Esophagus mucosa (tissue), 1 donor: Measurements from ENCODE around the gene DPP10. TPM values are rescaled to one million over a fixed set of nuclear protein-coding genes. Genes with fewer than 3 reads are reported as not detected.
"Not testable (repeated sequence)": the region's sequence is repeated elsewhere in the genome, so short reads cannot be mapped to it uniquely, and the experiment has no call there.

Experiments used
- ATAC-seq: fragments of 200-7000 bp; cut with Tn5 transposase; one replicate; pipeline ENCODE4 v1.9.1; 2020
- total RNA-seq: library from RNA; stranded (reverse); gene quantifications from one replicate; pipeline ENCODE4 v1.2.4, GENCODE V29; 2023
- donor health status: DM: yes; HTN: yes; CAD: no.

DPP10 gene
- total RNA-seq, 1 donor from 2014 or later = not detected

GRCh38 chr2:114727012-114727411 is 284.6 kb downstream of the DPP10 start:
- no peak for ATAC-seq

- ATAC-seq = no peak
Measured at GRCh38 chr2:114728372-114728771, 285.9 kb downstream of the DPP10 start.

DNA sequence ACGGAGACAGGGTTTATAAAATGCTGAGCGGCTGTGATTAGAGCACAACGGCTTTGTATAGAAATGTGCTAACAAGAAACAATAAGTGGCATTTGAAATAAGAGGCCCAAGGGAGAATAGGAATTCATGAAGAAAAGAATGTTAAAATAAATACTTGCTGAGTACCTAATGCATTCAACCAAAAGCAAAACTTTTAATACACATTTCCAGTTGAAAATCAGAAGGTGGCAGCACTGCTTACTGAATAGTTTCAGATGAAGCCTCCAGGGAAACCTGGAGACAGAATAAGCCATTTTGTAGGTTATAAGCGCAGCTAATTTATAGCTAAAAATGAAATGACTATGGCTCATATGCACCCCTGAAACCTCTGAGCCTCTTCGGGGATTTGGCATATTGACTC is 286.6 kb downstream of the DPP10 start:
- no peak for ATAC-seq

GRCh38 chr2:114735126-114735525 is 292.7 kb downstream of the DPP10 start:
- no peak for ATAC-seq

DNA sequence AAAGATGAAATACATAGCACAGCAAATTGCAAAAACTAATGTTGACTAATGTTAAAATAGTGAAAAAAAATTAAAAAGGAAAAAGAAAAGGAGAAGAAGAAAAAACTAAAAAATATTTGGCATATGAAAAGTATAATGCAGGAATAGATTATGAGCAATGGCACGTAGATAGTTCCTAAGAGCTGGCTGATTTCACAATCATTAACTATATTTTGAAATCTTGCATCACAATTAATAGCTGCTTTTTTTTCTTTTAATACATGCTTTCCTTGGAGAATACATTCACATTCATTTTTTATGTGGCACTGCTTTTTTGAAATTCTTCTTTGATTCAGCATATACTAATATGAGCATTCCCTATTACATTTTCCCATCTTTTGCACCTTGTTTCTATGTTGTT is 299.8 kb downstream of the DPP10 start:
- no peak for ATAC-seq

DNA sequence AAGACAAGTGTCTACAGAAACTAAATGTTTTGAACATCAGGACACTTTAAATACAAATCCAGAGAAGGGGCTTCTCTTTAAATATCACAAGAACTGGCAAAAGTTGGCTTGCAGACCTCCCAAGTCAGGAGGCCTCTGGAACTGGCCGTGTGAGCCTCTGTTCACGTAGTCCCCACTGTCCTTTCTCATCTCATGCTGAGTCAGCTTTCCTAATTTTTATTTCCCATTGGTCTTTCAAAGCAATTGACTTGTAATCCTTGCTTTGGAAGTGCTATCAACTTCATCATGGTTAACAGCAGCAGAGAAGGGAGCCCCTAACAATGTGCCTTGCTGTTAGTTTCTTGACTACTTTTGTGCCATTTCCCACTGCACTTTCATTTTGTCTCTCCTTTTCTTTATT is 303.3 kb downstream of the DPP10 start:
- no peak for ATAC-seq

GRCh38 chr2:114748175-114748574 is 305.7 kb downstream of the DPP10 start:
- not testable (repeated sequence) for ATAC-seq

DNA sequence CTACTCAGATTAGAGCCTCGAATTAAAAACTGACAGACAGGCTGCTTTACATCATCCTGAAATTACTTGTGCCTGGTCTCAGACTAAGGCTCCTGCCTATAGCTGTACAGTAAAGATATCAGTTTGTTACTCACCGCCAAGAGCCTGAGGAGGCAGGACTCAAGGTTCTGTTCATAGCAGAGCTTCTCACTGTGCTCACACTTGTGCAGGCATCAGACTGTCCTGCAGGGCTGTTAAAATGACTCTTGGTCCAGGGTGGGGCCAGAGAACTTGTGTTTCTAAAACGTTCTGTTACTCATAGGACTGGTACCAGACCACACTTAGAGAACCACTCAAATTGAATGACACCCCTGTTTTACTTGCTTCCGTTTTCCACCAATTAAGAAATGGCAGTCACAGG is 310.0 kb downstream of the DPP10 start:
- no peak for ATAC-seq

GRCh38 chr2:114753145-114753544 is 310.7 kb downstream of the DPP10 start:
- no peak for ATAC-seq

DNA sequence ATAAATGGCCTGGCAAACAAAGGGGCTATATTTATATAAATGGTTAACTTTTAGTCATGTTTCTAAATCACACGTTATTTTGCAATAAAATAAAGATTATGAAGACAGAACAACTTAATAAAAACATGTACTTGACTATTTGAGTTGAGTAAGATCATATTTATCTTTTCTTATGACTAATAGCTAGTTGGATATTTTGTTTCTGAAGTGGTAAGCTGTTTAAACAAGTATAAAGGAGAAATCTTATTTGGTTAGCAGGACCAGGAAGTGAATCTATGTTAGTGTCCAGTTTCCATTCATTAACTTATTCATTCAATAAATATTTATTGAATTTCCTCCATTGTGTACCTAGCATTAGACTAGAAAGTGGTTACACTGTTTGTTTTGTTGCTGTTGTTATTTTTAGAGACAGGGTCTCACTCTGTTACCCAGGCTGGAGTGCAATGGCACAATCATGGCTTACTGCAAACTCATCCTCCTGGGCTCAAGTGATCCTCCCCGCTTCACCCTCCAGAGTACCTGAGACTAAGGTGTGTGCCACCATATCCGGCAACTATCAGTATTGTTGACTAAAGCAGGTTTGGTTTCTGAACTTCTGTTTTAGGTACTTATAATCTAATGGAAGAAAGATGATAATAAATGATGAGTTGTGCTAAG is 312.6 kb downstream of the DPP10 start:
- ATAC-seq = no peak

- ATAC-seq = no peak
Measured at GRCh38 chr2:114762376-114762775, 319.9 kb downstream of the DPP10 start.

DNA sequence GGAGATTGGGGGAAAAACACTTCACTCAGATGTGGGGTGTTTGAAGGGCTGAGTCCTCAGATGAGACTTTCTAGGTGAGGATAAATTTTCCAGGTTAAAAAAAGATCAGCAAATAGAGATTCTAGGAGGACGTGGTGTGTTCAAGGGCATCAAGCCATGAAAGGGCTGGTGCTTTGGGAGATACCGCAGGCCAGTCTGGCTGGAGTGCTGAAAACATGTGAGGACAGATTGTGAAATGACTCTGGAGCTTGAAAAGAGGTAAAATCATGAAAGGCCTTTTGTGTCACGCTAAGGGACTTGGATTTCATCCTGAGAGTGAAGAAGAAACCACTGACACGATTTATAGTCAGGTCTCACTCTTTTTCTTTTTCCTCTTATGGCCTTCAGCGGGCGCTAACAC is 320.5 kb downstream of the DPP10 start:
- ATAC-seq = no peak

DNA sequence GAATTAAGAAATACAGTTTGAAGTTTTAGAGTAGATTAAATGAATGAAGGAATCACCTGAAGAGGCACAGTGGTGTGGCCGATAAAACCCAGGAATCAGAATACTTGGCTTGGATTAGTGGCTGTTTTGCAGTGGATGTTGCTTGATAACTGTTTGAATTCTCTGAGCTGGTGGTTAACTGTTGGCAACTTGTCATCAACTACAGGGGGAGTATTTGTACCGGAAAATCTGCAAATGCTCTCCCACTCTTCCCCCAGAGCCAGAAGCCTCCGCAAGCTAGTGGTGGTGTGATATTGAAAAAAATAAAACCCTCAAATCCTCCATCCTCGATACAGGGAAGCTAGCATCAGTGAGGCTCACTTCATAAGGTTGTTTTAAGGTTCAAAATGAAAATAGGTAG is 326.7 kb downstream of the DPP10 start:
- ATAC-seq = no peak

GRCh38 chr2:114769991-114770390 is 327.6 kb downstream of the DPP10 start:
- ATAC-seq = no peak

- ATAC-seq = no peak
Measured at GRCh38 chr2:114784046-114784445, 341.6 kb downstream of the DPP10 start.

DNA sequence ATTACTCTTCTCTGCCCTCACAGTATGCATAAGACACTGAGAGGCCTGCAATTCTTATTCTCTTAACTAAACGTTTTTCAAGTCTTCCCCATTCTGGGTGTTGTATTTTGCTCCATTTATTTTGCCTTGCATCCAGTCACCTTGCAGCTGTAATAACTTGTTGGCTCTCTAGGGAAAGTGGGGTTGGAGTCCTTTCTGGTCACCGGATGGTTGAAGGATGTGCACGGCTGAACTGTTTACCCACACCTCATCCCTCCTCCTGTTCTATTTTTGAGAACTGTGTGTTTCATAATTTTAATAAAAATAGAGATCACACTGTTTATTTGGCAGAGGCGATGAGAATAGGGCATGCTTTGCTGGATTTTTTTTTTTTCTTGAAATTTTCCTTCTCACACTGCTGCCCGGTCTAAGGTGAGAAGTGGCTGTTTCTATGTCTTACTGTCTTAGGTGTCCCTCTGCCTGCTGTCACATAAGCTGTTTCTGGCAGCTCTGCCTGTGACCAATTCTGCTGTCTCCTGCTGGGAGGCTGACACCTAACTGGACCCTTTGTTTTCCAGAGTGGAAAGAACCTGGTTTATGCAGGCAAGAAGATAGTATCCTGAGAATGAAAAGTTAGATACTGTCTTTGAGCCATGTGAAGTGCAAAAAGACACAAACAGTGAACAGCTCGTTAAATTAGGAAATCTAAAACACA is 342.6 kb downstream of the DPP10 start:
- ATAC-seq = no peak

DNA sequence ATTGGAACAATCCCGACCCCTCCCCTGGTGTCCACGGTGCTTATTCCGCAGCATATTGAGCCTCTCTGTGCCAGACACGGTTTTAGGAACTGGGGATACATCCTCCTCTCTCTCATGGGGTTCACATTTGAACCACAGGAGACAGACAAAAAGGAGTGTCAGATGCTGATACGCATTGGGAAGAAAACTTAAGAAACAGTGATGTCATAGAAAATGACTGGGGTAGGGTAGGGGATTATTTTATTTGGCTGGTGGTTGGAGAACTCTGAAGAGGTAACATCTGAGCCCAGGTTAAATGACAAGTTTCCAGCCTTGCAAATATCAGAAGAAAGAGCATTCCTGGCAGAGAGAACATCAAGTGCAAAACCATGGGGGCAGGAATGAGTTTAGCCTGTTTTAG is 344.5 kb downstream of the DPP10 start:
- no peak for ATAC-seq

- no peak for ATAC-seq
Measured at GRCh38 chr2:114787486-114787885, 345.0 kb downstream of the DPP10 start.

DNA sequence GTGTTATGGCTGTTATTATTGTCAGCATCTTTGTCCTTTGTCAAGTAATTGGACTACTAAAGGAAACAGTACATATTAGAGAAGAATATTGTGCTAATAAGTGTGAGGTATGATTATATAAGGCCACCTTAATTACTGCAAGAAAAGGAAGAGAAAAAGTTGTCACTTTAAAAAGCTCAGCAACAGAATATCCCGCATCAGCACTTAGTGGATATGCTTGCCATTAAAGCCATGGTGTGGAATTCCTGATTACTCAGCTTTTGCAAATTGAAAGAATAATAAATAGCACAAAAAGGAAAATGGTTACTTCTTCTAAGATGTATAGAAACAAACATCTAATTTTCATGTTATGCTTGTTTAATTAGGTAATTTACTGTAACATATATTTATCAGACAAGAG is 347.5 kb downstream of the DPP10 start:
- ATAC-seq = no peak

DNA sequence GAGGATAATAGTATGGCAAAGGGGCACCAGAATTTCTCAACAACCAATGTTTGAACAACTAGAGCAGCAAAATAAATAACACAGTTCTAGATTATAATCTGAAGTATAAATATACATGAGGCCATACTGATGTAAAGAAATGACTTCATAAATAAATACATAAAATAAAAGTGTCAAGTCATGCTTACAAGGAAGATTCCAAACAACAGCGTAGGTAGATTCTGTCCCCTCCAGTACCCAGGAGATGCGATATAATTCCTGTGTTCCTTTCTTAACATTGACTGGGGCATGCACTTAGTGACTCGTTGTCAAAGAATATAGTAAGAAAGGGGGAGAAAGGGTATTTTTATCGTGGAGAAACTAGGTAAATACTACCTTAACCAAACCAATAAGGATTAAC is 355.1 kb downstream of the DPP10 start:
- ATAC-seq = no peak

- ATAC-seq = no peak
Measured at GRCh38 chr2:114797942-114798341, 355.5 kb downstream of the DPP10 start.

GRCh38 chr2:114800371-114800770 is 357.9 kb downstream of the DPP10 start:
- no peak for ATAC-seq

GRCh38 chr2:114805195-114805594 is 362.8 kb downstream of the DPP10 start:
- ATAC-seq = no peak

DNA sequence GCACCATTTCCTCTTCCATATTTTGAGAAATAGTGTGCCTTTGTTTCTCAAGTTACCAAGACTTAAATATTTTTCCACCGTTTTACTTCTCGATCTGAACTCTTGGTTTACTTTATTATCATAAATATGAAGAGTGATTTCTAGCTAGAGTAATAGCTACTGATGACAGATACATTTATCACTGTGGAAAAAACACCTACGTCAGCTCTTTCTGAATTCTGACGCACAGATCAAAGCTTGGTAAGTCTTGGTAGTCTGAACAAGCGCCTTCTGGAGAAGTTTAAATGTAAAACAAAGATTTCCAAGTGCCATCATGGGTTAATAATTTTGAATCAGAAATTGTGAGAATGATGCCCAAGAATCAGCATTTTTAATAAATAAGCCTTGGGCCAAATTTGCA is 367.7 kb downstream of the DPP10 start:
- no peak for ATAC-seq

DNA sequence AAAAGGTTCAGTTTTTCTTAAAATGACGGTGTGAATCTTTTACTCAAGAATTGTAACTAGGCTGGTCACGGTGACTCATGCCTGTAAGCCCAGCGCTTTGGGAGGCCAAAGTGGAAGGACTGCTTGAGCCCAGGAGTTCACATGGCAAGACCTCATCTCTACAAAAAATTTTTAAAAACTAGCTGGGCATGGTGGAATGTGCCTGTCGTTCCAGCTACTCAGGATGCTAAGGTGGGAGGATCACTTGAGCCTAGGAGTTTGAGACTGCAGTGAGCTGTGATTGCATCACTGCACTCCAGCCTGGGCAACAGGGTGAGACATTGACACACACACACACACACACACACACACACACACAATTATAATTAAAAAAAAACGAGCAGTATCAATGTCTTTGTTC is 369.8 kb downstream of the DPP10 start:
- ATAC-seq = no peak
